Astrocyte of the spinal cord (primary cell): Measurements from ENCODE around the gene LSAMP.
"Not testable (repeated sequence)": the region's sequence is repeated elsewhere in the genome, so short reads cannot be mapped to it uniquely, and the experiment has no call there.

Source experiments
- DNase-seq: peaks from one replicate; pipeline ENCODE4 v3.0.0; 2011; ENCODE audit warnings: low read depth, low spot score
- H3K4me3 ChIP-seq: 2 replicates; pipeline ENCODE4 v1.5.1; 2011; ENCODE audit warnings: low read depth, mild to moderate bottlenecking, low read length, moderate library complexity
- CTCF ChIP-seq: IDR thresholded peaks from 2 replicates; pipeline ENCODE4 v1.5.1; 2012; ENCODE audit warnings: low read depth, mild to moderate bottlenecking, low read length, inconsistent platforms
- in situ Hi-C: cut with HindIII; loops from 2 replicates; pipeline ENCODE4 v1.10.0; 2017; ENCODE audit warnings: low sequenced_read_pairs

Gene LSAMP

GRCh38 chr3:115760716-115761115, 684.6 kb downstream of the LSAMP start:
- in situ Hi-C loops, result no loop called here
- H3K4me3 ChIP-seq, result no peak overlapping the region
- no peak for TF ChIP-seq CTCF
- DNase-seq, result no peak

- no peak for DNase-seq
- no peak for TF ChIP-seq CTCF
- in situ Hi-C loops, result no loop called here
Observed at GRCh38 chr3:115758076-115758763, 687.1 kb downstream of the LSAMP start.

GRCh38 chr3:115752978-115753377, 692.3 kb downstream of the LSAMP start:
- H3K4me3 ChIP-seq, DNase-seq, in situ Hi-C loops: not testable (repeated sequence)

More at GRCh38 chr3:115758076-115758763, 687.1 kb downstream of the LSAMP start:
- no peak overlapping the region for H3K4me3 ChIP-seq
